GM12872 (cell line): ENCODE data around the gene KIF22.
A peak's percentile ranks its signal among the peaks of the same experiment; 100 is the strongest.

ENCODE experiments used
- CTCF ChIP-seq: IDR thresholded peaks from 3 replicates; pipeline ENCODE4 v1.5.1; 2011; ENCODE audit warnings: low read depth, mild to moderate bottlenecking, low read length, moderate library complexity; ENCODE audit not compliant: insufficient read depth

The KIF22 gene

DNA sequence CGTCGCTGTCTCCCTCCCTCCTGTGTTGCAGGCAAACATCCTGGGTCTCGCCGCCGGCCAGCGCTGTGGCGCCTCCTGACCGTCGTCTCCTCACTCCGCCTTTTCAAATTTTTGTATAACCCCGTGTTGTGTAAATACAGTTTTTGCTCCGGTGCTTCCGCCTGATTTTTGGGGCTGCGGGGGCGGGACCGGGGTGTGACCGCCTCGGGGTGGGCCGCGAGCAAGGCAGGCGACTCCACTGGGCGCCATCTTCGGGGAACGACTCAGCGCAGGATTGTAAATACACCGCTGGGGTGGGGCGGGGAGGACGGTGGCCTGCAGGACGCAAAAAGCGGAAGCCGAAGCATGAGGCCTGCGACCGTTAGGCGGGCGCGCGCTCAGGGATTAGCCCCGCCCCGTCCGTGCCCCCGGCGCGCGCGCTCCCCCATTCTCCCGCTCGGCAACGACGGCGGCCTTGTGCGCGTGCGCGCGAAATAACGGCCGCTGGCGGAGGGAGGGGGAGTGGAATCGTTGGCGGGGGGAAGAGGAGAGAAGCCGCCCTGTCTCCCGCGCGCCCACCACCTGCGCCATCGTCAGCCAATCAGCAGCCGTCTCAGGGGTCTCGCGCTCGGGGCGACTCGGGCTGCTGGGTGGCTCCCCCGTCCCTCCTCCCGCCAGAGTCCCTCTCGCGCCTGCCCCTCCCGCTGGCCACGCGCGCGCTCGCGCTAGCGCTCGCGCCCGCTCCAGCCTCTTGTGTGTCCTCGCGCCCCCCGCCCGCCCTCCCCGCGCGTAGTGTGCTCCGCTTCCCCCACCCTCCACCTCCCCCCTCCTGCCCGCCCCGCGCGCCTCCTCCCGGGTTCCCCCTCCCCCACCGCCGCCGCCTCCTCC, 14.9 kb downstream of the KIF22 start:
- no peak for TF ChIP-seq CTCF

DNA sequence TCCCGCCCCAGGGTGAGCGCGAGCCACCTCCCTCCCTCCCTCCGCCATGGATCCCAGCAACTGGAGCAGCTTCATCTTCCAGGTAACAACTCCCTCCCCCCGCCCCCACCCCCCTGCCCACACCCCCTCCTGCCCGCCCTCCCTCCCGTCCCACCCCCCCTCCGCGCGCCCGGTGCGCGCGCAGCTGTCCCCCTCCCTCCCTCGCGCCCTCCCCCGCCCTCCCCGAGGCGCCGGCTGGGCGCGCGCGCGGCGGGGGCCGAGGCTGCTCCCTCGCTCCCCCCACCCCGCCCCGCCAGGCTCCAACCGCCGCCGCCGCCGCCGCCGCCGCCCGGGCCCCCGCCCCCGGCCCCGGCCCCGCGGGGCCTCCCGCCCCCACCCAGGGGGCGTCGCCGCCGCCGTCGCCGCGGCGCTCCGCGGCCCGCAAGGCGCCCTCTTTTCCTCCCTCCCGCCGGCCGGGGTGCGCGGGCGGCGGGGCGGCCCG, 15.6 kb downstream of the KIF22 start, which contains the start of gene MAZ:
TSS of gene MAZ (plus strand) at position 431 of the 481 bp plus-strand sequence. CDS start 173 bp downstream, outside the sequence.
- TF ChIP-seq CTCF: no peak

- TF ChIP-seq CTCF: no peak
These were observed 16.3 kb downstream of the KIF22 start for GRCh38 chr16:29806641-29807425.

GRCh38 chr16:29807426-29808218, 17.1 kb downstream of the KIF22 start:
- TF ChIP-seq CTCF: peak; percentile 86

DNA sequence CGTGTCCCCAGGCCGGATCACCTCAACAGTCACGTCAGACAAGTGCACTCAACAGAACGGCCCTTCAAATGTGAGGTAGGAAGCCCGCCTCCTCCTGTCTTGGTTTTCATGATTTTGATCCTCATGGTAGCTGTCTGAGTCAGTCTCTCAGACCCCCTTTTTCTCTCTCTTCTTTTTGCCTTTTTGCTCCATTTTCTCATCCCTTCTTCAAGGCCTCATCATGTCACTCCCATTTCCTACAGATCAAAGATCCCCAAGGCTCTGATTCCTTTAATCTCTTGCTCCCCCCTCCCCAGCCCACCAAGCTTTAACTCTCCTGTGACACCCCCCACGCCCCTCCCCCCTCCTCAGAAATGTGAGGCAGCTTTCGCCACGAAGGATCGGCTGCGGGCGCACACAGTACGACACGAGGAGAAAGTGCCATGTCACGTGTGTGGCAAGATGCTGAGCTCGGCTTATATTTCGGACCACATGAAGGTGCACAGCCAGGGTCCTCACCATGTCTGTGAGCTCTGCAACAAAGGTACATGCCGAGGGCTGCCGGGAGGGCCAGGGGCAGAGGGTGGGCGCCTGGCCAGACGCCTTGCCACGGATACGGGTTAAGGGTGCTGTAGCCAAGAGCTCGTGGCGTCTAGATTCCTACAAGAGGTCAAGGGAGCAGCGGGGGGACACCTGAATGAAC, 17.8 kb downstream of the KIF22 start:
- no peak for TF ChIP-seq CTCF

- no peak for TF ChIP-seq CTCF
These were observed 18.6 kb downstream of the KIF22 start for GRCh38 chr16:29809031-29809747.
